ENCODE data around the gene DNAH8.

Gene DNAH8

GRCh38 chr6:39018103-39018502 lies 303.0 kb downstream of the DNAH8 start:
- no peak for DNase-seq (ENCODE audit: low spot score)

- no peak for DNase-seq (ENCODE audit: low spot score)
These were observed 305.0 kb downstream of the DNAH8 start for GRCh38 chr6:39020136-39020535.

- no peak for DNase-seq (ENCODE audit: low spot score)
These were observed 305.9 kb downstream of the DNAH8 start for GRCh38 chr6:39021041-39021440.

- DNase-seq (ENCODE audit: low spot score), result no peak
These were observed 306.7 kb downstream of the DNAH8 start for GRCh38 chr6:39021779-39022178.

GRCh38 chr6:39026175-39026574 lies 311.1 kb downstream of the DNAH8 start:
- no peak for DNase-seq (ENCODE audit: low spot score)

- DNase-seq (ENCODE audit: low spot score), result peak; percentile 73
These were observed 314.3 kb downstream of the DNAH8 start for GRCh38 chr6:39029156-39030011.

GRCh38 chr6:39035681-39036080 lies 320.6 kb downstream of the DNAH8 start:
- no peak for DNase-seq (ENCODE audit: low spot score)

- DNase-seq (ENCODE audit: low spot score), result no peak
These were observed 322.0 kb downstream of the DNAH8 start for GRCh38 chr6:39037082-39037508.

- no peak for DNase-seq (ENCODE audit: low spot score)
These were observed 322.6 kb downstream of the DNAH8 start for GRCh38 chr6:39037707-39038106.

- no peak for DNase-seq (ENCODE audit: low spot score)
These were observed 325.1 kb downstream of the DNAH8 start for GRCh38 chr6:39040080-39040673.

GRCh38 chr6:39041072-39041471 lies 326.0 kb downstream of the DNAH8 start:
- no peak for DNase-seq (ENCODE audit: low spot score)

- DNase-seq (ENCODE audit: low spot score), result no peak
These were observed 328.7 kb downstream of the DNAH8 start for GRCh38 chr6:39043776-39044175.

GRCh38 chr6:39044181-39044580 lies 329.1 kb downstream of the DNAH8 start:
- DNase-seq (ENCODE audit: low spot score), result no peak

- no peak for DNase-seq (ENCODE audit: low spot score)
These were observed 332.6 kb downstream of the DNAH8 start for GRCh38 chr6:39047434-39048327.

- peak; percentile 73 for DNase-seq (ENCODE audit: low spot score)
These were observed 333.6 kb downstream of the DNAH8 start, which contains the start of gene GLP1R for GRCh38 chr6:39048481-39049399. Gene GLP1R, plus strand, starts transcription at chr6:39048781. Its CDS starts 60 bp downstream, at chr6:39048841.

GRCh38 chr6:39049575-39050283 lies 334.6 kb downstream of the DNAH8 start:
- DNase-seq (ENCODE audit: low spot score), result no peak

- no peak for DNase-seq (ENCODE audit: low spot score)
These were observed 335.5 kb downstream of the DNAH8 start for GRCh38 chr6:39050453-39051112.

- DNase-seq (ENCODE audit: low spot score), result no peak
These were observed 336.4 kb downstream of the DNAH8 start for GRCh38 chr6:39051399-39052122.

GRCh38 chr6:39053016-39053624 lies 338.0 kb downstream of the DNAH8 start:
- no peak for DNase-seq (ENCODE audit: low spot score)

Data from ecto neural progenitor cell (in vitro differentiated cells).